Activated effector memory CD4-positive, alpha-beta T cell treated with anti-CD3 and anti-CD28 coated beads, Interleukin-2, amount 50 U/mL, for 16 hours (primary cell): ENCODE measurements around the gene ADIRF.
"Not testable (repeated sequence)": the region's sequence is repeated elsewhere in the genome, so short reads cannot be mapped to it uniquely, and the experiment has no call there.

Experiments
- DNase-seq: peaks from one replicate; pipeline ENCODE4 v3.0.0-alpha.2; 2020

ADIRF gene

GRCh38 chr10:86961481-86962091 is 6.7 kb upstream of the ADIRF start:
- peak; percentile 59 for DNase-seq

GRCh38 chr10:86962136-86962980 is 5.9 kb upstream of the ADIRF start:
- DNase-seq: peak; percentile 51

- DNase-seq: no peak
These were observed 5.3 kb upstream of the ADIRF start for GRCh38 chr10:86962981-86963310.

DNA sequence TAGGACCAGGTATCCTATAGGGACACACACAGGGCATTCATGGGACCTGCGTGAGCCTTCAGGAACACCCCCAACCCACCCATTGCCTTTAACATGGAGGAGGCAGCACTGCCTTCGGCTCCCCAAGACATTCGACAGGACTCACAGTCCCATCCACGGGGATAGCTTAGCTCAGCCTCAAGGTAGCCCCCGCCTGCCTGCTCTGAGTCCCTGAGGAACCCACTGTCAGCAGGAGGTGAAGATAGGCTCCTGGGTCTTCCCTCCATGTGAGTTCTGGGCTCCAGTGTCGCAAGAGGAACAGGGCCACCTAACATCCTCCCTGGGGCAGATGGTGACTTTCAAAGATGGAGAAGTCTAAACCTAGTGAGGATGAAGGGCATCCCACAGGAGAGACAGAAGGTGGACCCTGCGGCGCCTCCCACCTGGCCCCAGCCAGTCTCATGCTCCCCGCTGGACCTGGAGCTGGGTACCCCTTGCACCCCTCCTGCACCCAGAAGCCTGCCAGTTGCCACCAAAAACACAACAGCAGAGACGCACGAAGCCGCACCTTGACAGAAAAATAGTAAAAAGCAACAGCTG is 4.9 kb upstream of the ADIRF start:
- peak; percentile 53 for DNase-seq

GRCh38 chr10:86964061-86964846 is 4.0 kb upstream of the ADIRF start:
- peak; percentile 55 for DNase-seq

DNA sequence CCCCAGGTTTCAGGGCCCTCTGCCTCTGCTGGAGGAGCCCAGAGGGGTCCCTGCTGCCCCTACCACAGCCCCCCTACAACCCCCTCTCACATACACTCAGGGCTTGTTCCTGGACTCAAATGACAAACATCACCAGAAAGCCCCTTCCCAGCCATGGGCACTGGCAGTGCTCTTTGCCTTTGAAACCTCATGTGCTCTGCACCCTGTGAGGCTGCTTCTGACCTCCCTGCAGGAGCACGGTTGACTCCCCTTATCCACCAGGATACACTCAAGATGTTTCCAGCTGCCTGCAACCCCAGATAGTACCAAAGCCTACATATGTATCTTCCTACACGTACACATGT is 3.5 kb upstream of the ADIRF start:
- DNase-seq: no peak

DNA sequence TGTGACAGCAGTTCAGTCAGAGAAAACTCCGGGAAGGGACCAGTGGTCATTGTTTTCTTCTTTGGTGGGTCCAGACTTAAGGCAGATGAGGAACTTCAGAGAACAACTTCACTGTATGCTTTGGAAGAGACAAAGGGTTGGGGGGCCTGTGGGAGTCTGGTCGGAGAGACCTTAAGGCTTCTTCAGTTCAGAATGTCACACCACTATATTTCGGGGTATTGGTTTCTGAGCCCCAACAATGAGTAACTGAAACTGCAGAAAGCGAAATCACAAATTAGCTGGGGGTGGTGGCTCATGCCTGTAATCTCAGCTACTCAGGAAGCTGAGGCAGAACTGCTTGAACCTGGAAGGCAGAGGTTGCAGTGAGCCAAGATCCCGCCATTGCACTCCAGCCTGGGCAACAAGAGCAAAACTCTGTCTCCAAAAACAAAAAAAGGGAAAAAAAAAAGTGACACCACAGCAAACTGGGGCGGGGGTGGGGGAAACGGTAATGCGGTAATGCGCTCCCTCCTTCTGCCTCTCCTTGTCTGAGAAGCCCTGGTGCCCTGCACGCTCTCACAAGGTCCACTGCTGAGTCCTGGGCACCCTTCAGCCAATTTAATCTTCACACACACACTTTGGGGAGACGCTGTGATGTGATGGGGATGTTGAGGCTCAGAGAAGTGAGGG is 2.2 kb upstream of the ADIRF start:
- DNase-seq: no peak

DNA sequence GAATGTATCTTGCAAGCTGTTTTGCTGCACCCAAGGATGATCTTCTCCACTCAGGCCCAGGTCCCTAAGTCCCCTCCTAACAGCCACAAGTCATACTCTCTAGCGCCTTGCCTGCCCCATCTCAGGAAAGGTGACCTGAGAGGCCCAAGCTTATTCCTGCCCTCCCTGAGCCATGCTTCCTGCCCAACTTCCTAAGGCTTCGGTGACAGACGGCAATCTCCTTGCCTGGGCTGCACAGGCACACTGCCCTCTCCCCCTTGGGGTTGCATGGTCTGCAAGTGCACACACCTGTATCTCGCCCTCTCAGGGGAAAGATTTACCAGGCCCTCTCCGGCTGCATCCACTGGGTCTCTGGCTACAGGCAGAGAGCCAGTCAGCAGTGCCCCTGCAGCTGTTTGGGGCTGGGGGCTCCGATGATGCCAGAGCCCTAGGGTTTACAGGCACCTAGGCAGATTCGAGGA is 771 bp upstream of the ADIRF start:
- no peak for DNase-seq

DNA sequence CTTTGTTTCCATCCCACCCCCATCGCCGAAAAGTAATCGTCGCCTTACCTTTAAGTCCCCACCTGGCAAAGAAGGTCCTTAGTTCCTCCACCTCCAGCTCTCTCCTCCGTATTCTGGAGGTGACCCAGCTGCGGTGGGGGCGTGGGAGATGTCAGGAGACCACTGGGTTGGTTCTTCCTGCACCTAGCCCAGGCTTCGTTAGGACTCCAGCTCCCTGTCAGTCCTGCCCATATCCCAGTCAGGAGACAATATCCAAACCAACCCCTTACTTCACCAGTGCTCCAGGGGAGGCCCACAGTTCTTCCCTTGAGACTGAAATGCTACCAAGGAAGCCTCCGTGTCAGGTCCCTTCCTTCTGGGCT is 693 bp downstream of the ADIRF start:
- DNase-seq: peak; percentile 62

DNA sequence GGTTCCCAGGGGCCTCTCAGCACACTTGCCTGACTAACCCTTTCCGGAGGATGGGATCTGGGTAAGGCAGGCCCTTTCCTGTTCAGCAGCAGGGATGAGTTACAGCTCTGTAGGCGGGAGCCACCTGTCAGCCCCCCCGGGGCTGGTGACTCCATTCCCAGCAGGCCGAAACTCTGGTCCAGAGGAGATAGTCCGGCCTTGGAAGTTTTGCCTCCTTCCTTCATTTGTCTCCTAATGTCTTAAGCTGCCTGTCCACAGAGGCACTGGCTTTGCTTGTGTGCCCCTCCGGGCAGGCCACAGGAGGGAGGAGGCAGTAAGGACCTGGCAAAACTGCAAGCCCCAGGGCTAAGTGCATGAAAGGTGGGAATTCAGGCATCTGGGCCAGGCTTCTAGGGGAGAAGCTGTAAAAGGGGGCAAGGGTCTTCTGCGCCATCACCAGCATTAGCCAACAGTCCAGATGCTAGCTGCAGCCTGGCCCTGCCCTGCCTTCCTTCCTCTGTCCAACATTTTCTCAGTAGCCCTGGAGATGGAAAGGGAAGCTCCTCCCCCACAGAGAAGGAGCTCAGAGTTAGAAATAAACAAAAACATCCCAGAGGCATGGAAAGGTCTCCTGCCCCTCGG is 1.2 kb downstream of the ADIRF start:
- peak; percentile 62 for DNase-seq

- no peak for DNase-seq
These were observed 2.1 kb downstream of the ADIRF start for GRCh38 chr10:86970162-86970981.

- no peak for DNase-seq
These were observed 2.6 kb downstream of the ADIRF start for GRCh38 chr10:86970982-86971231.

- DNase-seq: peak; percentile 96
These were observed 3.1 kb downstream of the ADIRF start for GRCh38 chr10:86971232-86971991.

- no peak for DNase-seq
These were observed 4.5 kb downstream of the ADIRF start for GRCh38 chr10:86972613-86973380.

DNA sequence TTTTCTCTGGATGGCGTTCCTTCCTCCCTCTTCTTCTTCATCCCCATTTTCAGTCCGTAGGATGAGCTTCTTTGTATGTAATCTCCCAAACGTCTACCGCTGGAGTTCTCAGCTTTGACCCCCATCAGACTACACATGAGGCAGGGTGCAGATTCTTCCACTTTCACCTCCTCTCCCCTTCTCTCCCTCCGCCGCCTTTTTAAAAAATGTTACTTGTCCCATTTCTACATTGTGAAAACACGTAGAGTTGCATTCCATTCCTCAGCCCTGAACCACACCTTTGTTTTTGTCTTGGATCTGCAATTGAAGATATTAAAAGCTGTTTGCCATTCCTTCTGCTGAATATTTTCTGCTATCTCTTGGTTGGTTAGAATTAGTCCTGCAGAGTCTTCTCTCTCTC is 6.2 kb downstream of the ADIRF start:
- no peak for DNase-seq

DNA sequence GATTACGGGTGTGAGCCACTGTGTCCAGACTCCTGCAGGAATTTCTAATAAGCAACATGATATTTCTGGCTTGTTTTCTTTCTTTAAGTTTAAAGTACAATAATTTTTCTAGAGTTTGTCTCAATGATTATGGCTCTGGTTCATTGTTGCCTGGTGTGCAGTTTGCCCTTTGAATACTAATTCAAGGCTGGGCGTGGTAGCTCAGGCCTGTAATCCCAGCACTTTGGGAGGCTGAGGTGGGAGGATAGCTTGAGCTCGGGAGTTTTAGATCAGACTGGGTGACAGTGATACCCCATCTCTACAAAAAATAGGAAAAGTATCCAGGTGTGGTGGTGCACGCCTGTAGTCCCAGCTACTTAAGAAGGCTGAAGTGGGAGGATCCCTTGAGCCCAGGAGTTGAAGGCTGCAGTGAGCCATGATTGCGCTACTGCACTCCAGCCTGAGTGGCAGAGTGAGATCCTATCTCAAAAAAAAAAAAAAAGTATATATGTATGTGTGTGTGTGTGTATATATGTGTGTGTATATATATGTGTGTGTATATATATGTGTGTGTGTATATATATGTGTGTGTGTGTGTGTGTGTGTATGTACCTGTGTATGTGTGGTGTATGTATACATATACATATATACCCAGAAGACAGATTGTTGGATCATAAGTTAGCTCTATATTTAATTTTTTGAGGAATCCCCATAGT is 8.2 kb downstream of the ADIRF start:
- DNase-seq: no peak

- not testable (repeated sequence) for DNase-seq
These were observed 10.2 kb downstream of the ADIRF start for GRCh38 chr10:86978457-86978856.

- DNase-seq: no peak
These were observed 11.1 kb downstream of the ADIRF start for GRCh38 chr10:86979296-86979818.

DNA sequence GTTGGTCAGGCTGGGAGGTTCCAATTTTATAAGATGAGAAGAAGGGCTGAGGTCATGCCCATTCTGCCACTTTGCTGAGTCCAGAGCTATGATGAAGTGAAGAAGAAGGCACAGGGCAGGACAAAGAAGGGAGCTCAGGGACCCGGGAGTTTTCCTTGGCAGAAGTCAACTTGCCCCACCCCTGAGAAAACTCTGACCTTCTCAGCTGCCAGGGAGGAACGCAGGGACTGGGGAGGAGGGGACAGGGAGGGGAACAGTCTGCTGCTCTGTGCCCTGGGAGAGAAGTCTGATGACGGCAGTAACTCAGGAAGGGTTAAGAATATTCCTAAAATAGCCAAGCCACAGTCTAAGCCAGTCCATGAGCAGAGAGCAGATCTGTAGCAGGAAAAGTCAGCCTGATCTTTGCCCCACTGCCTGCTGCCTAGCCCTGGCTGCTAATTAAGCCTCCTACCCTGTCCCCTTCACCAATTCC is 11.7 kb downstream of the ADIRF start:
- no peak for DNase-seq
